ENCODE data around the gene FYB1.

DNA sequence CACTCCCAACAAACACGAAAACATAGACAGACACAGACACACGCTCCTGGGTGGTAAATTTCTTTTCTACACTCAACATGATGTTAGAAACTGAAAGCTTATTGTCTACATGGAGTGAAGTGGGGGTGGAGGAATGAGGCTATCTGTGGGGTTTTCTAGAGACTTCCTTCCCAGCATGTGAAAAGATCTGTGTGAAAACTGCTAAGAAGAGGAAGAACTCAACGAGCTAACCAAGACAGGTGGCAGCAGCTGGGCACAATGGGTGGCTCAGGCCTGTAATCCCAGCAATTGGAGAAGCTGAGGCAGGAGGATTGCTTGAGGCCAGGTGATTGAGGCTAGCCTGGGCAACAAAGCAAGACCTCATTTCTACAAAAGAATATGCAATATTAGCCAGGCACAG, 7.6 kb downstream of the FYB1 start:
- TF ChIP-seq, protein P1, sequence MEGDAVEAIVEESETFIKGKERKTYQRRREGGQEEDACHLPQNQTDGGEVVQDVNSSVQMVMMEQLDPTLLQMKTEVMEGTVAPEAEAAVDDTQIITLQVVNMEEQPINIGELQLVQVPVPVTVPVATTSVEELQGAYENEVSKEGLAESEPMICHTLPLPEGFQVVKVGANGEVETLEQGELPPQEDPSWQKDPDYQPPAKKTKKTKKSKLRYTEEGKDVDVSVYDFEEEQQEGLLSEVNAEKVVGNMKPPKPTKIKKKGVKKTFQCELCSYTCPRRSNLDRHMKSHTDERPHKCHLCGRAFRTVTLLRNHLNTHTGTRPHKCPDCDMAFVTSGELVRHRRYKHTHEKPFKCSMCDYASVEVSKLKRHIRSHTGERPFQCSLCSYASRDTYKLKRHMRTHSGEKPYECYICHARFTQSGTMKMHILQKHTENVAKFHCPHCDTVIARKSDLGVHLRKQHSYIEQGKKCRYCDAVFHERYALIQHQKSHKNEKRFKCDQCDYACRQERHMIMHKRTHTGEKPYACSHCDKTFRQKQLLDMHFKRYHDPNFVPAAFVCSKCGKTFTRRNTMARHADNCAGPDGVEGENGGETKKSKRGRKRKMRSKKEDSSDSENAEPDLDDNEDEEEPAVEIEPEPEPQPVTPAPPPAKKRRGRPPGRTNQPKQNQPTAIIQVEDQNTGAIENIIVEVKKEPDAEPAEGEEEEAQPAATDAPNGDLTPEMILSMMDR (IDR thresholded peaks at IDR 0.05; ENCODE audit: low read depth, low read length): no peak
- peak; percentile 32; the same call in 1 of the 2 replicates for TF ChIP-seq MAX (IDR thresholded peaks at IDR 0.05; ENCODE audit: low read depth, low read length)
- no peak for TF ChIP-seq POLR2A (IDR thresholded peaks at IDR 0.05; ENCODE audit: extremely low read depth, insufficient read length)

All from NB4 (cell line).